Measurements from ENCODE around the gene METTL4.

DNA sequence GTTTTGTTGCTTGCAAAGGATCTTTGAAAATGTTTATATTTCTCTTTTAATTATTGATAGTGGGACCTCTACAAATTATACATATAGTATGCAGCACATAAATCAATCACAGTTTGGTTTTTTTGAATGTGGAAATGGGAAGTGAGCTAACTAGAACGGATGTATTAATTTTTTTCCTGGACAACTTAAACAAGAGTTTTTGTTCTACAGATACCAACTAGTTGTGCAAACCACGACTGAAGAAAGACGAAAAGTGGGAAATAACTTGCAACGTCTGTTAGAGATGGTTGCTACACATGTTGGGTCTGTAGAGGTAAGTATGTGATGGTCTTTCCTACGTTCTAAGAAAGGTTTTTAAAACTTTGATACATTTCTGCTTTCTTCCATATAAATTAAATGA lies 39.2 kb upstream of the METTL4 start:
- TF ChIP-seq FOXA1 (IDR thresholded peaks at IDR 0.05) = no peak
- TF ChIP-seq SP1 (IDR thresholded peaks at IDR 0.05) = no peak
- TF ChIP-seq CTBP1 (IDR thresholded peaks at IDR 0.05; ENCODE audit: borderline replicate concordance) = no peak
